GM19328 (cell line): Measurements from ENCODE around the gene GNAS-AS1.
"Not testable (repeated sequence)": the region's sequence is repeated elsewhere in the genome, so short reads cannot be mapped to it uniquely, and the experiment has no call there.

Source experiments
- ATAC-seq: cut with Tn5 transposase; IDR thresholded peaks from one replicate; pipeline ENCODE4 v1.9.1; 2021; ENCODE audit warnings: mild to moderate bottlenecking, moderate library complexity; ENCODE audit not compliant: unreplicated experiment

GNAS-AS1 gene

DNA sequence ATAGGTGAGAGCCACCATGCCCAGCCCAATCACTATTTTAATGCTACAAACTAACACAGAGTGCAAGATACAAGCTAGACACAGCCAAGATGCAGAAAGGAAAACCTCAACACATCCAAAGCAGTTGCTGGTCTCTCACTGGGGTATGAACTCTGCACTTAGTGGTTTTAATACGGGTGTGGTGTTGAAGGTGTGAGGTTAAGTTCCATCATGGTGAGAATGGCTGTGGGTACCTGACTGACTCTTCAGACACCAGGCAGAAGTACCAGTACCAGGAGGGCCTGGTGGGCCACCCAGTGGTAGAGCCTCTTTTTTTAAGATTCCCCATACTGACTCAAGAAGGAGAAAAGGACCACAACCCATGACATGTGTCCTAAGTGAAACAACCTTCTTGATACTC lies 13.0 kb downstream of the GNAS-AS1 start:
- no peak for ATAC-seq

DNA sequence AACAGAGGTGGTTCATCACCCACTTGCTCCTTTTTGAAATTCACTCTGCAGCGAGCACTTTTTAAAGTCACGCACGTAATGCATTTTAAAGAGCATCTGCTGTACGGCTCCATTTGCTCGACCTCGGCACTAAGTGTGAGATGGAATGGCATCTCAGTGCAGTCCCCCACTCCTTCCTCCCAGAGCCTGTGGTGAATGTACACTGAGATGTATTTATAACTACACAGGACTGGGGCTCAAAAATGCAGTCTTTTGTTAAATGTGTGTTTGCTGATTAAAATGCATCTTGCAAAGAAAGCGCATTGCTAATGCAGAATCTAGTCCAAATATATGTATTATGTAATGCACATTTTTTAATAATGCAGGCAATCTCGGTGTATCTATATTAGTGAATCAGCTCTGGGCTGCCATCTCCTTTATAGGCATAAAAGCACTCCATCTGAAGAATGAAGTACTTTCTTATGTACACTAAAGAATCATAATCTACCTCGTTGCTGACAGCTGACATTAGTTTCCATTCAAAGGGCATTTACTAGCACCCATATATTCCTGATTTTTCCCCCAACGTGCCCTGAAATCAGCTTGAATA lies 14.0 kb downstream of the GNAS-AS1 start:
- ATAC-seq: no peak

DNA sequence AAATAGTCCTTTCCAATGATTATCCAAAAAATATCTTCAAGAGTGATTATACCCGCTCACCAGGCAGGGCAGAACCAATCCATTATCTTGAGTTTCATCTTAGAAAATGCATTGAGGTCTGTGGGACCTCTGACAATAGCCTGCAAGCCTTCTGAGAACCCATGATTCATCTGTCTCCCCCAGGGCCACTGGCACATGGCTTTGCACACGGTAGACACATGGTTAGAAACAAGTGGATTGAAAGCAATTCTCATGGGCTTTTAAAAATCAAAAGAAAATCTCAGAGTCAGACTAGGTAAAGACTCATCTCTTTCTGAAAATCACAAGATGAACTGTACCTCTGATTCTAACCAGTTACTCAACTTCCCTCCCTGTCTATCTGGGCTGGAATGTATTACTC lies 15.5 kb downstream of the GNAS-AS1 start:
- ATAC-seq: no peak

DNA sequence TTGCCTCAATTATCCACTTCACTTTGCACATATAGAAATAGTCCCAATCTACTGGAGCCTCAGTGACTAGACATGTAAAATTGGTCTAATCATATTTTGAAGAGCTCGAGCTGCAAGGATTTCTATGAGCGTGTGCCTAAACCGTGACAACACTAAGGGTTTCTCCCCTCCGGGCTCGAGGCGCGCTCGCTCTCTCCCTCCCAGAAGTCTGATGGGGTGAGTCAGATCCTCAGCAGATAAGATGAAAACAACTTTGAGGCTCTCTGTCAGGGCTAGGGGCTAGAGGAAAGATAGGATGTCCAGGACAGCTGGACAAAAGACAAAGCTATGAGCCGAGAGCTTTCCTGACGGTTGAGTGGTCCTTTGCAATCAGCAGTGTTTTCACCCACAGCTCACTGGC lies 16.8 kb downstream of the GNAS-AS1 start:
- ATAC-seq: no peak

DNA sequence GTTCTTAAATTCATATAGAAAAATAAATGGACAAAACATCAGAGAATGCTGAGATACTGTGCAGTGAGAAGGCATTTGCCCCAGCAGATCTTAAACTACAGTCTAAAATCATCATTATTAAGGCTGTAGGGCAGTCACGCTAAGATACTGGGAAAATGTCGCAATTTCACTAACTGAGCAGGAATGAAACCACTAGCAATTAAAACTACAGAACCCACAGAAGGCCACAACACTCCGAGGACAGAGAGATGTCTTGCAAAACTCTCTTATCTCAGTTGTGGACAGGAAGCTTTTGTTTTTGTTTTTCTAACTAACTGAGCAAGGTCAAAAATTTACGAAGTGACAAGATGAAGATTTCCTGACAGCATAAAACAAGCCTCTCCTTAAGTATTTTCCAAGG lies 18.2 kb downstream of the GNAS-AS1 start:
- ATAC-seq: no peak

DNA sequence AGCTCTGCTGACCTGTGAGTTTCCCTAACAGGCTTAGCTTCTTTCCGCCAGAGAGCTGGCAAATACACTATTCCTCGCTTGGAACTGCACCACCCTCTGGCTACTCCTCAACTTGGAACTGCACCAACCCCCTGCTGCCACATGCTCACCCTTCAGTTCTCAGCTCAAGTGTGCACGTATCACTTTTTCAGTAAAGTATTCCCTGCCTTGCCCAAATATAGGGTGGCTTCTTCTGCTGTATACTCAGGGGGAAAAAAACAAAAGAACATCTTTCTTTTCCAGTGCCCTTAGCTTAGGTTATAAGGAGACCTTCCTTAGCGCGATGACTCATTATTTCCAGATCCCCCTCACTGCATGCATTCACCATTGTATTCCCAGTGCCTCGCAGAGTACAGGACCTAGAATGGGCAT lies 21.2 kb downstream of the GNAS-AS1 start:
- ATAC-seq: no peak

DNA sequence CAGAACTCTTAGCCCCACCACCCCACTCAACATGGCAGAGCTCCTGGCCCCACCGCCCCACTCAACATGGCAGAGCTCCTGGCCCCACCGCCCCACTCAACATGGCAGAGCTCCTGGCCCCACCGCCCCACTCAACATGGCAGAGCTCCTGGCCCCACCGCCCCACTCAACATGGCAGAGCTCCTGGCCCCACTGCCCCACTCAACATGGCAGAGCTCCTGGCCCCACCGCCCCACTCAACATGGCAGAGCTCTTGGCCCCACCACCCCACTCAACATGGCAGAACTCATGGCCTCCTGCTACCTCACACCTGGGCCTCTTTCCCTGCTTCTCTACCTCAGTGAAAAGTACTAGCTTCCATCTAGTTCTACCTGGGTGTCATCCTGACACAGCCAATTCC lies 21.9 kb downstream of the GNAS-AS1 start:
- ATAC-seq: not testable (repeated sequence)

DNA sequence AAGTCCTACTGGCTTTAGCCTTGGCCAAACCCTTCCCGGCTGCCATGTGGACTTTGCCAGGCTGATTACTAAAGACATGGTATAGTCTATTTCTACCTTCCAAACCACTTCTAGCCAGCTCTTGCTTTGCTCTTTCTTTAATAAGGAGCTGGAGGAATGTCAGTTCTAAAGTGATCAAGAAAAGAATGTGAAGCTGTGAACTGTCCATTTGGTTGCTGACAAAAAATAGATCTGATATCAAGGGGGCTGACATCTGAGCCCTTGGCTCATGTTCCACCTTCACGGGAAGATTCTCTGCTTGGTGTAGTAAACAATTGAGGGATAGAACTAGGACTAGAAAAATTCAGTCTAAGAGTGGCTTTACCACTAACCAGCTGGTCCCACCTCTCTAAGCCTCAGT lies 22.6 kb downstream of the GNAS-AS1 start:
- no peak for ATAC-seq

DNA sequence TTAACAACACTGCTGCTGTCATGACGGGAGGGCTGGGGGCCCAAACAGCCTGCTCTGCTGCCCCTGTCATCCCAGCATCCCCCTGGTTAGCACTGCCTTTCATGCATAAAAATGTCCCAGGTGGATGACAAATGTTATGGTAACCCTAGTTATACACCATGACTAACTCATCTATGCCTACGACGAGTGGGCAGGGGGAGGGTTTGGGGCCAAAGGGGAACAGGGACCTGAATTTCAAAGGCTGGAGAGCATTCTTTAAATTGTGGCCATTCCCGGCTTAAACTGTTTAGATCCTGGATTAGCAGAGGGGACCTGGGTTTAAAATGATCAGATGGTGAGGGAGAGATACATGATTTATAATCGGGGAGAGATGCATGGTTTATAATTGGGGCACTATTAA lies 24.4 kb downstream of the GNAS-AS1 start:
- no peak for ATAC-seq

DNA sequence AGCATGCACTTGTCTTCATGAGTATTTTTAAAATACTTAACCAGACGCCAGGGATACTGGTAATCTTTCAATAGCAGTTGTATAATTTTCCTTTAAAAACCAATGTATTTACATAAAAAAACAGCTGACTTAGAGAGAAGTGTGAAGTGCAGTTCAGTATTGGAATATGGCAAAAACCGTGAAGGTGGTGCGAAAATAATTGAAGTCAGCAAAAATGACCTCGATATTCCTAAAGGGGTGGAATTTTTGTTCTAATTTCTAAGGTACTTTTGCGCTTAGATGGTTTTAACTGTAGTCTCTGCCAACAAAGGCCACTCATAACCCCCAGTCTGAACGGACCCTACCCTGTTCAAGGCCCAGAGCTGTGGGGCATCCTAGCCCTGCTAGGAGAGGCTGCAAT lies 25.3 kb downstream of the GNAS-AS1 start:
- ATAC-seq: no peak

DNA sequence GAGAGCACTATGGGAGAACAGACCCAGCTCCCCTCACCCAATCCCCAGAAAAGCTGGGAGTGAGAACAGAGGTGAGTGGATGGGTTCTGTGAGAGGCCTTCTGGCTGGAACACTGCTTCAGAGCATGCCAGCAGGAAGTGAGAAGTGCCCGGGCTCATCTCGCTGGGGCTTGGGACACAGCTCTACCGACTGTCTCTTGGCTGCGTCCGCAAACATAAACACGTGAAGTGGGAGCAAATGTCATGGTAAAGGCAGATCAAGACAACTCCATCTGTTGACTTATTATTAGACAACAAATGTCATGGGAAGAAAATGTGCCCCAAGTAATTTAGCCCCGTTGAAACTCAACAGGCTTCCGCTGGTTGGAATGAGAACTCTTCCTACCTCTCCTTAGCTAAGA lies 25.9 kb downstream of the GNAS-AS1 start:
- ATAC-seq: no peak

DNA sequence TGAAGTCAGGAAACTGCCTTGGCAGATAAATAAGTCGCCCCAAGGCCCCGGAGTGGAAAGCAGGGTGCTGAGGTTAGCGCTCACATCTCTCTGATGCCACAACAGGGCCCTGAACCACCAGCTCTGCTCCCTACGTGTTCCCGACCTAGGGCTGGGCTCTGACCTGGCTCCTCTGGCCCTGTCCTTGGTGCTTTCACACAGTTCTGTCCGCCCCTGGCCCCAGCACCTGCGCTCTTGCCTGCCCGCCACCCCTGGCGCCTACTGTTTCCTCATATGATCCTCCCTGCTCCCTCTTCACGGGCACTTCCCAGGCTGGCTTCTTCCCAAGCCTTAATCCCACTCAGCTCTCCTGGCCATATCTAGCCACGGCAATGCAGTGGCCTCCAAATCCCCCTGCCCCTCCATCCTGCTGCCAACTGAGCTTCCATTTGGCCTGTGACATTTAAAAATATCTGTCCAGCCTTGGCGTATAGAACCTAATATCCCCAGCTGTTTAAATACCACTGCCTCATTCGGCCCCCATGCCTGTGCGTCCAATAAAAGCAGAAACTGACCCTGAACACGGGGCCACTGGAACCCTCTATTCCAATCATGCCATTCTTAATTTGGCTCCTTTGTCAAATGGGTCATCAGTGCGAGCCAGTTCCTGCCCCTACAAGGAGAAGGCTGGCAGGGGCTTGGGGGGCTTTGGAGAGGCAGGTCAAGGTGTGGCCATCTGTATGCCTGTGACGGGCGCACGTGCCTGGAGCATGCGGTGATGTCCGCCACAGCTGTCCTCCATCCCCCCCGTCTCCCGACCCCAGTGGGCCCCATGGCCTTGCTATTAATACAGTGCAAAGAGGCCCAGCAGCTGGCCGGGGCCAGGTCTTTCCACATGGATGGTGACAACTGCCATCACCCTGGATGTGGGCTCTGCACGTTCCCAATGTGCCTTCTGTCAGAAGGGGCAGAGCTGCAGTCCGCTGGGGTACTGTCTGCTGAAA lies 27.7 kb downstream of the GNAS-AS1 start:
- ATAC-seq: no peak

DNA sequence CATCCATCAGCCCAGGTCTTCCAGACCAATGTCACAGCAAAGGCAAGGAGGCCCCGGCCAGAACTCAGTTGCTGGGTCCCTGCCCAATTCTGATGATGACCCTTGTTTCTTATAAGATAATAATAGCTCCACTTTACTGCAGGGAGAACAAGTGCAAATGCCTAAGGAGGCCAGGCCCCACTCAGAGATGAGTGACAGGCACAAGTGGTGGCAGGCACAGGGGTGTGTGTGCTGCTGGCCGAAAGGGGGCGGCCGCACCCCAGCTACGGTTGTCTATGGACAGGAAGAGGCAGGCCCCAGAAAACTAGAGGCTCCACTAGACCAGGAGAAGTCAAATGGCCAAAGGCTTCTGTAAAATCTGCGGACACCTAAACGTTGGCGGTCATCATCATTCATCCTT lies 28.6 kb downstream of the GNAS-AS1 start:
- no peak for ATAC-seq

DNA sequence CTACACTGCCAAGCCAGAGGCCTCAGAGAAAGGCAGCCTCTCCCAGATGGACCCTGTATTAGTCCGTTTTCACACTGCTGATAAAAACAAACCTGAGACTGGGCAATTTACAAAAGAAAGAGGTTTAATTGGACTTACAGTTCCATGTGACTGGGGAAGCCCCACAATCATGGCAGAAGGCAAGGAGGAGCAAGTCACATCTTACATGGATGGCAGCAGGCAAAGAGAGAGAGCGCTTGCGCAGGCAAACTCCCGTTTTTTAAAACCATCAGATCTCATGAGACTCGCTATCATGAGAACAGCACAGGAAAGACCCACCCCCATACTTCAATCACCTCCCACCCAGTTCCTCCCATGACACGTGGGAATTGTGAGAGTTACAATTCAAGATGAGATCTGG lies 30.2 kb downstream of the GNAS-AS1 start:
- ATAC-seq: not testable (repeated sequence)

DNA sequence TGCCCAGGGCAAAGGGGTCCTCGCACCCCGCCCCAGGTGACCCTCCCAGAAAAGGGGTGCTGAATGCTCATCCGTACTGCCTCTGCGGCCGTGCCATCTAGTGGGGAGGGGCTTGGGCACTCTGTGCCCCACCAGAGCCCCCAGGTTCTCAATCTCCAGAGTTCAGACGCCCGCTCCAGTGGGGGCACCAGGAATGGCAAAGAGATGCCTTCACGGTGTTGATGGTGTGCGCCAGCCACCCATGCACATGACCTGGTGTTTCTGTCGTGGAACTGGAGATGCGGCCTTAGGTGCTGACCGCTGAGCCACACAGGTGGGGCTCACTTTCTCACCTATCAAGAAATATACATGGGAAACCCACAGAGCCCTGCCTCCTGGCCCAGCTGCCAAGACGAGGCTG lies 30.8 kb downstream of the GNAS-AS1 start:
- no peak for ATAC-seq

DNA sequence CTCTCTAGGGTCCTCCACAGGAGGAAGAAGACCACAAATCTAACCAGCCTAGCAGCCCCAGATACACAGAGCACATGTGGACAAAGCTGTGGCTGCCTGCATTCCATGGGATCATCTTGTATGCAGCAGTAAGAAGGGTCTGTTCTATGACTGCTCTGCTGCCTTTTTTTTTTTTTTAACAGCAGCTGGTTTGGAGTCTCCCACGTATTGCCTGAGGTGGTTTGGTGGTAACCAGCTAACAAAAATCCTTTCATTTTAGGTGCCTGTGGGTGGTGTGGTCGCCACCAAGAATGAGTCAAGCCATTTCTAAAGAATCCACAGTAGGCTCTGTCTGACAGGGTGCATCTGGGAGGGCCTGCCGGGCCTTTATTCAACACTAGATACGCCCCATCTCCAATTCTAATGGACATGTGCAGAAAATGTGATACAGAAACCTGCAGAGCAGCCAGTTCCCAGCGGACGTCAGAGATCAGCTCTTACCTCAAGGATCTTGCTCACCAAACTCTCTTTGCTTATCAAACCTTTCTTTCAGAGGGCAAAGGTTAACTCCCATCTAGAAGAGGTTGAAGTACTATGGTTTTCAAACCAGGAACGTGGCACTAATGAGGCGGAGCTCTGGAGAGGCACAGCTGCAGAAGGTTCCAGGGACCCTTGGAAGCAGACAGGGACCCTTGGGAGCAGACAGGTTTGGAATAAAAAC lies 32.0 kb downstream of the GNAS-AS1 start:
- no peak for ATAC-seq

DNA sequence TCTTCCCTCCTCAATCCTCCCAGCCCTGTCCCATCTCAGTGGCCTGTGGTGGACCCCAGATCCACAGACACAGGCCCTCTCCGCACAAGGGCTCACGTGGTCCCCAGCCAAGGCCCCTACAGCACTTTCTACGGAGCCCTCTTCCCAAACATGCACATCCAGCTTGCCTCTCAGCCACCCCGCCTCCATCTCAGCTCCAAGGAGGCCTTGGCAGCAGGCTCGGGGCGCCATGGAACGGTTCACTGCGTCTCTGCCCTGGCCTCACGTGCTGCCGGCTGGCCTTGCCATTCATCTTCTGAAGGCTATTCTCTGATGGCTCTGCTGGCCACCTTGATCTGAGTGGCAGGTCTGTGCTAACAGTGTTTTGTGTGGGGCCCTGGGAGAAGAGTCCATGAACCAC lies 33.0 kb downstream of the GNAS-AS1 start:
- ATAC-seq: no peak

DNA sequence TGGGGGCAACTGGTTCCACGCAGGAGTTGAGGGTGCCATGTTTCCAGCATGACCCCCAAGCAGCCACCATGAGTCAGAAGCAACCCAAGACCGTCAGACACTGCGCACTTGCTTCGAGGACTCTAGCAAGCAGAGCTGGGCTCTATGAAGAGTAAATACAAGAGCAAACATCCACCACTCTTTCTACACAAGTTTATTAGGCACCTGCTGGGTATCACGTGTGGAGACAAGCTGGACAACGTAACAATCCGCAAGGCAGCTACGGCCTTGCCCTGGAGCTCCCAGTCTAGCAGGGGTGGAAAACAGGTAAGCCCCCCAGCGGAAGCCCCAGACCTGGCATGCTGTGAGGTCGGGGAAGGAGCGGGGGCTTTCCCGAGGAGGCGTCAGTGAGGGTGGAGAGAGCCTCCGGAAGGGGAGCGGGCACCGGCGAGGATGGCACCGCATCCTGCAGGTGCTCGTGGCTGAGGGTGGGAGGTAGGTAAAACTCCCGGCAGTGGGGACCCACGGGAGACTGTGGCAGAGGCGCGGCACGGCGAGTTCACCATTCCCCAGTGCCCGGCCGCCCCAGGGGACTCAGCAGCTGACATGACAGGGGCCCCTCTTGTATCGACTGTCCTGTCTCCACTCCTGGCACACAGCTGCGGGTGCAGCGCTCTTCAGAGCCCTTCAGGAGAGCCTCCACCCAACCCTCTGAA lies 33.6 kb downstream of the GNAS-AS1 start:
- ATAC-seq: no peak

DNA sequence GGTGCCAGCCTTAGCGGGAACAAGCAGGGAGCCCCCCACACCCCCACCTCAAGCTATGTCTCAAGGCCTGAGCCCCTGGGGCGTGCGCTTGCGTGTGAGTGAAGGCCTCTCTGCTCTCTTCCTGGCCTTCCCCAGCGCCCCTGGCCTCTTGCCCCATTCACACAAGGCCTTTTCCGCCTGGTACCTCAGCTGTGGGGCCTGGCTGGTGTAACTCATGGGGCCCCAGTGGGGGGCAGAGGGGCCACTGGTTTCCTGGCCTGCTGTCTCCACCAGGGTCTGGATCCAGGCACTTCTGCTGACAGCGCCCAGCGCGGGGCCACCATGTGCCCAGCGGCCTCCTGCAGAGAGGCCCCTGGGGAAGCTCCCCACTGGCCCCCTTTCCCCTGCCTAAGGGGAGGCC lies 34.7 kb downstream of the GNAS-AS1 start:
- no peak for ATAC-seq

DNA sequence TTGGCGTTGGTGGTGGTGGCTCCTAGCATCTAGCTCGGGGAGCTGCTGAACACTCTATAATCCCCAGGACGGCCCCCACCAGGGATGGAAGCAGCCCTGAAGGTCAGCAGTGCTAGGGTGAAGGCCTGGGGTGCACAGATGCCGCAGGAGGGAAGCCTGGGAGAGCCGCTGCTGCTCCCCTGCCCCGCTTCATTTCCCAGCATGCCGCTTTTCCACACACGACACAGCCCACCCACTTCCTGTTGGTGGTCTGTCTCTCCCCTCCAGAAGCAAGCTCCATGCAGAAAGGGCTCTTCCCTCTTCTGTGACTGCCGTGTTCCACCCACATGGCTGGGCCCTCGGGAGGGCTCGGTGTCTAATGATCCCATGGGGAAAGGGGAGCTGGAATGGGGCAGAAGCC lies 35.3 kb downstream of the GNAS-AS1 start:
- ATAC-seq: no peak

DNA sequence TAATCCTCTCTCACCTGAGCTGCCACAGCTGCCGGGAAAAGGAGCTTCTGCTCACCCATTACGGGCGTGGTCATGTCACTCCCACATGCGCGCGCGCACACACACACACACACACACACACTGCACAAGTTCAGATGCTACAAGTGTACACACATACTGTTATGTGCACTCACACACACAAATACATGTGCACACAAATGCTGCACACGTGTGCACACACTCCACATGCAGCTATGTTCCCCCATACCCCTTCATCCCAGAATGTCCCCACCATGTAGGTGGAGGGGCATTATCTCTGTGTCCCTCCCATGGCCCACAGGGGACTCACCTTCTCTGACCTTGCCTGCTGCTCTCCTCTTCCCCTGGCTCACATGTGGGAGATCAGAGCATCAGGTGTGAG lies 37.3 kb downstream of the GNAS-AS1 start:
- ATAC-seq: no peak
